Occipital lobe (tissue), 2 donors: Measurements from ENCODE around the gene OR2A42. TPM values are rescaled to one million over a fixed set of nuclear protein-coding genes. Genes with fewer than 3 reads are reported as not detected.
"Not testable (repeated sequence)": the region's sequence is repeated elsewhere in the genome, so short reads cannot be mapped to it uniquely, and the experiment has no call there.

Experiments
- DNase-seq: peaks from one replicate; lab custom pipeline; 2025; lab: John Stamatoyannopoulos, UW
- total RNA-seq: library from RNA; depleted of rRNA; stranded (reverse); fragments of >200 nt; gene quantifications from one replicate; pipeline ENCODE4 v1.2.3, GENCODE V29; 2014

The OR2A42 gene
- total RNA-seq, 1 donor from 2014 or later = not detected

- not testable (repeated sequence) for DNase-seq
These were observed 15.7 kb downstream of the OR2A42 start for GRCh38 chr7:144223675-144224074.

DNA sequence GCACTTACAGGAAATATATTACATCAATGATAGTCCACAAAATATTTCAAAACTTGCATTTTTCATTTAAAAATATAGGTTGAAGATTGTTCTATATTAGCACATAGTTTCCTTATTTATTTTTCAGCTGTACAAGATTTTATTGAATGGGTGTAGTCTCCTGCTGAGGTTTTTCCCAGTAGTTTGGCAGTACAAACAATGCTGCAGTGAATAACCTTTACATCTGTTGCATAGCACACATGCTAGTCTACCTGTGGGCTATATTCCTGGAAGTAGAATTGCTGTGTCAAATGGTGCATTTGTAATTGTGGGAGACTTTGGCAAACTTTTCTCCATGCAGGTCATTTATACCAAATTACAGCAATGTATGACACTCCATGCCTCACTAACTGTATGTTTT is 18.9 kb downstream of the OR2A42 start:
- not testable (repeated sequence) for DNase-seq

- DNase-seq = not testable (repeated sequence)
These were observed 20.3 kb downstream of the OR2A42 start for GRCh38 chr7:144219149-144219548.

GRCh38 chr7:144218581-144218980 is 20.8 kb downstream of the OR2A42 start:
- DNase-seq = not testable (repeated sequence)

- not testable (repeated sequence) for DNase-seq
These were observed 22.2 kb downstream of the OR2A42 start for GRCh38 chr7:144217200-144217599.

DNA sequence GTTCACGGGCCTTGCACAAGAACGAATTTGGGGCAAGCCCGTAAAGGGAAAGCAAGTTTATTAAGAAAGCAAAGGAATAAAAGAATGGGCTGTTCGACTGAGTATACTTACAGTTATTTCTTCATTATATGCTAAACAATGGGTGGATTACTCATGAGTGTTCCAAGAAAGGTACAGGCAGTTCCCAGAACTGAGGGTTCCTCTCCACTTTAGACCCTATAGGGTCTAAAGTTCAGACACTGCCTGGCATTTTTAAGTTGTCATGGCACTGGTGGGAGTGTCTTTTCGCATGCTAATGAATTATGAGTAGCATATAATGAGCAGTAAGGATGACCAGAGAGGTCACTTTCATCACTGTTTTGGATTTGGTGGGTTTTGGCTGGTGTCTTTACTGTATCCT is 34.1 kb downstream of the OR2A42 start:
- not testable (repeated sequence) for DNase-seq

GRCh38 chr7:144203086-144203485 is 36.3 kb downstream of the OR2A42 start:
- not testable (repeated sequence) for DNase-seq

DNA sequence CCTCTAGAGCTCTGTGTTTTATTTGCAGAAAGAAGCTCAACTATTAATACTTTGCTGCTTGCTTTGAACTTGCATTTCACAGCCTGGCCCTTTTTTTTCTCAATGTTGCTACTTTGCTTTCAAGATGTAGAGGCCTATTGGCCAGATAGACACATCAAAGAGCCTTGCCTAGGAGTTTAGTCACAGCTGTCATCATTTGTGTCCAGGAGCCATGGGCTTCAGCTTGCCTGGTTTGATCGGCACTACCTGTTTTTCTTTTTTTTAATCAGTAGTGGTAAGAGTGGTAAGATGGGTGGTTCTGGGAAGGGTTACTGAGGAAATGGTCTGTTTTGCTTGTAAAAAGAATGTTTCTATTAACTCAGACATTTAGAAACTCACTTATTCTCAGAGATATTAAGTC is 37.4 kb downstream of the OR2A42 start:
- not testable (repeated sequence) for DNase-seq

DNA sequence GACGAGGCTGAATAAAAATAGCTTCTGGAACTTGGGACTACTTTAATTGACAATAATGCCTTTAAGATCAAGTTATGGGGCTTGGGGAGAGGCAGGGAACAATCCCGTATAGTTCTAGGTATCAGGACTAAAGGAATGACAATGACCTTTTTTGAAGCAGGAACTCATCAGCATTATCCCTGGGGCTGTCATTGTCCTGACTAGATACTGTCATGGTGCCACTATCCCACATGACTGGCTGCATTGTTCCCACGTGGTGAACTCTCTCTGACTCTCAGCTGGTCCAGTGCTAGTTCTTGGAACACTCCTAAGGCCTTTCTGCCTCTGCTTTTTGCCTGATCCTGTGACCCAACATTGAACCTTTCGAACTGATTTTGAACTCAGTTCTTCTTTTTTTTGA is 40.5 kb downstream of the OR2A42 start:
- not testable (repeated sequence) for DNase-seq

GRCh38 chr7:144195212-144195872 is 44.1 kb downstream of the OR2A42 start, which contains the start of gene ARHGEF35:
Gene ARHGEF35, minus strand, starts transcription at chr7:144195833. Its CDS starts 7,450 bp downstream, at chr7:144188383.
- DNase-seq = not testable (repeated sequence)

DNA sequence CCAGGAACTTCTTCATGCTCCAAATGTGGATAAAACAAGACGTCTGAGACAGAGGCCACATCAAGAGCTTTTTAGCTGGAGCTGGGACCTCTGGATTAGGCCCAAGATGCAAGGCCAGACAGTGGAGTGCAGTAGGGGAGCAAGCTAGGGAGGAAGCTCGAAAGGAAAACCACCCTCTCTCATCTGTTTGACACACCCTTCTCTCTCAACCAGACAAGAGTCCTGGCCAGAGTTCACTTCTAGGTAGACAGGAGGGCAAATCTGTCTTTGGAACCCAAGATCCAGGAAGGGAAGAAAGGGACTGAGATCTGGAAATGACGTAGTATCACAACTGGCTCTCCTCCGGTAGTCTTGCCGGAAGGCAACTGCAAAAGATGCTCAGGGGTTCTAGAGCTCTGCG is 45.0 kb downstream of the OR2A42 start:
- DNase-seq = not testable (repeated sequence)

DNA sequence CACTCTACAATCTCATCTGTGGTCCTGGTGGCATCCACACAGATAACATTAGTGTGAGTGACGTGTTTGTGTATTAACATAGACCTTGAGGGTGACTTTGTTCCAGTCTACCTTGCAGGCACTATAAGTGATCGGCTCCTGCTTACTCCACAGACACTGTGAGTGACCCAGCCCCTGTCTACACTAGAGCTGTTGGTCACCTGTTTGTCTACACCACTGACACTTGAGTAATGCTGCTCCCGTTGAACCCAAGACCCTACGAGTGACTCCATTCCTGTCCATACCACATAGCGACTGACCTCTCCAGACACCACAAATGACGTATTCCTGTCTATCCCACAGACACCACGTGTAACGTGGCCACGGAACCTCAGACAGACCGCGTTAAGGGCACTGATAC is 45.6 kb downstream of the OR2A42 start:
- not testable (repeated sequence) for DNase-seq

GRCh38 chr7:144188578-144189171 is 50.7 kb downstream of the OR2A42 start:
- not testable (repeated sequence) for DNase-seq

GRCh38 chr7:144187848-144188247 is 51.6 kb downstream of the OR2A42 start:
- DNase-seq = not testable (repeated sequence)

DNA sequence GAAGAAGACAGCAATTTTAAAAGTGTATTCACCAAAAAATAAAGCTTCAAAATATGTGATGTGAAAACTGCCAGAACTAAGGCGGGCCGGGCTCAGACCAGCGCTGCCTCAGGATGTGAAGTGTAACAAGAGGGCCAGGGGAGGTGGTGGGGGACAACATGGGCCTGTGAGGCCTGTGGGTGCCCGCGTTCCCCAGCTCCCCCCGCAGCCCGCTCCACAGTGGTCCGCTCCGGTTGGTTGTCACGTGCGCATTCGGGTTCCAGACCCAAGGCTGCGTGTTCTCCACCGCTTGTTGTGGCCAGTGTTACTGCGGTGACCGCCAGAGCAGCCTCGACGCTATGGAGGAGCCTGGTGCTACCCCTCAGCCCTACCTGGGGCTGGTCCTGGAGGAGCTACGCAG is 56.2 kb downstream of the OR2A42 start, which contains the start of gene CTAGE4:
Gene CTAGE4 (plus strand): TSS at position 301 of the 400 bp plus-strand sequence. CDS start 38 bp downstream, at position 339.
- DNase-seq = not testable (repeated sequence)

DNA sequence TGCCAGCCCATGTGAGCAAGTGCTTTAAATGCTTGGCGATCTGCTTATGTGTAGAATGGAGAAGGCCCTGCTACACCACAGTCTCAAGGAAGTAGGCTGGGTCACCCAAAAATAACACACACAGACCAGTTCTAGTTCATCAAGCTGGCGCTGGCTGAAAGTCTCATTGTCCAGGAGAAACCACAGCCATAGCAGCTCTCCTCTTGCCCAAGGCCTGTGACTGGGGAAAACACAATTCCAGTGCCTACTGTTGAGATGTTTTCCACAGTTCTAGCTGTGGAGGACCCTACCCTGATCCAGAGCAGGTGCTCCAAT is 60.3 kb downstream of the OR2A42 start:
- DNase-seq = not testable (repeated sequence)

GRCh38 chr7:144178380-144179164 is 60.8 kb downstream of the OR2A42 start:
- not testable (repeated sequence) for DNase-seq

Other genes starting within 250 kb of the OR2A42 start
- not detected for gene OR6B1, start 239.3 kb downstream of the OR2A42 start, total RNA-seq
- not detected for gene OR2A5, start 190.7 kb downstream of the OR2A42 start, total RNA-seq
- not detected for gene OR2A25, start 169.8 kb downstream of the OR2A42 start, total RNA-seq
- gene OR2A12, start 153.3 kb downstream of the OR2A42 start, total RNA-seq = not detected
- not detected for gene OR2A2, start 130.0 kb downstream of the OR2A42 start, total RNA-seq
- gene OR2A14, start 116.4 kb downstream of the OR2A42 start, total RNA-seq = not detected
- gene CTAGE4, start 56.1 kb downstream of the OR2A42 start, total RNA-seq = 0.31 TPM
- 0.78 TPM for gene ARHGEF35, start 43.8 kb downstream of the OR2A42 start, total RNA-seq
- not detected for gene OR2A7, start 25.2 kb upstream of the OR2A42 start, total RNA-seq
- not detected for gene CTAGE8, start 29.7 kb upstream of the OR2A42 start, total RNA-seq
- not detected for gene OR2A1, start 72.8 kb upstream of the OR2A42 start, total RNA-seq
- 1.4 TPM for gene ARHGEF5, start 115.8 kb upstream of the OR2A42 start, total RNA-seq
- not detected for gene NOBOX, start 164.1 kb upstream of the OR2A42 start, total RNA-seq